ENCODE data around the gene MAPK11.

Gene MAPK11

DNA sequence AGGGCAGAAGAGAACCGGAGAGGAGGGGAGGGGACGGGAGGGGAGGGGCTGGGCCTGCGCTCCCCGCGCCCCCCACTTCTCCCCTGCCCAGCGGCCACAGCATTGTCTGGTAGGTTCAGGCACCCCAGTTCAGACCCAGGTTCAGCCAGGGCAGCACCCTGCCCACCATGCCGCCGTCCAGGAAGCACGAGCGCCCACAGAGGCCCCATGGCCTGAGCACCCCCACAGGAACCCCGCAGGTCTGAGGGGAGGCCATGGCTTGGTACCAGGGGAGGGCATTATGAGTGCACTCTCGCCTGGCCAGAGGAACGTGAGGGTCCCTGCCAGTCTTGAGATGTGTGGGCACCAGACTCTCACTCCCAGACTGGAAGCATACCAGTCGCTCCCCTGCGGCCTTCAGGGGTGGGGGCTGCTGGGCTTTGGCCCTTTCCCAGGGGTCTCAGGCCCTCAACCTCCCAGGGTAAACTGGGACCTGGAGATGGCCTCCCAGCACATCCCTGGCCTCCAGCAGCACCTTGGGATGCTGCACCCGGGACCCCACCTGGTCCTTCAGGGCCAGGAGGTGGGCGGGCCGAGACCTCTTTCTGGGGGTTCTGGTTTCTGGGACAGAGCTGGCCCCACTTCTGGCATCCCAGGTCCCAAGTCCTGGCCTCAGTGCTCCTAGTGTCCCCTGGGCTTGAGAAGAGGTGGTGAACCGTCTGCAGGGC lies 37.9 kb upstream of the MAPK11 start:
- DNase-seq: no peak

DNA sequence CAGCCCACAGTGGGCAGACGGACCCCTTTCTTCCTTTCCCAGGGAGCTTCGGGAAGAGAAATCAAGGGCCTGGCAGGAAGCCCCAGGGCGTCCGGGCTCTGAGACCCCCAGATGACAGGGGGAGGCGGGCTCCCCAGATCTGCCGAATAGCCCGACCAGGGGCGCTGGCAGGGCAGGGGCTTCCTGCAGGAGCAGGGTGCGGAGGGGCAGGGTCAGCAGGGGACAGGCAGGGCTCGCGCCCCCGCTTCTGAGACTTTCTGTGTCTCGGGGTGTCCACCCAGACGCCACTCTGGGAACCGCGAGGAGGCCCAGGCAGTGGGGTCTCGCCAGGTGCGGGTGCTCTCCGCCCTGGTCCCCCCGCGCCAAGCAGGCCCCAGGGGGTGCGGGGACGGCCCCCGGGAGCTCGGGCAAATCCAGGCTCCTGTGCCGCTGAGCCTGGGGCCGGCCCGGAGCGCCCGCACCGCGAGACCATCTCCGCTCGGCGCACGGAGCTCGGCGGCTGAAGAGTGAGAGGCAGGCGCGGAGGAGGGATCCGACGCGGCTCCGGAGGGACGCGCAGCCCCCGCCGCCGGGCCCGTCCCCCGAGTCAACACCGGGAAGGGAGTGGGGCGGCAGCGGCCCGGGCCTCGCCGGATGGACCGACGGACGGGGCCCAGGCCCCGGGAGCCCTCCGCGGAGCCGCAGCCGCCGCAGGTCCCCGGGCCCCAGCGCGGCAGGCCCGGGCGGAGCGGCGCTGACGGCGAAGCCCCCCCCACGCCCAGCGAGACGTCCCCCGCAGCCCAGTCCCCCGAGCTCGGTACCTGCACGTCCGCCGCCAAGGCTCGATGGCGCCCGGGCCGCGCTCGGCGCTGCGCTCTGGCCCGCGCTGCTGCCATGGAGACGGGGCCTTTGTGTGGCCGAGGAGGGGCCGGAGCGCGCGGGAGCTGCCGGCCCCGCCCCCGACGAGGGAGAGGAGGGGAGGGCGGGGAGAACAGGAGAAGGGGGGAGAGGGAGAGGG lies 36.9 kb upstream of the MAPK11 start, which contains the start of gene PLXNB2:
Gene PLXNB2, minus strand, starts transcription at position 894 of the 997 bp plus-strand sequence. CDS start 17,062 bp downstream, outside the sequence.
- no peak for DNase-seq

DNA sequence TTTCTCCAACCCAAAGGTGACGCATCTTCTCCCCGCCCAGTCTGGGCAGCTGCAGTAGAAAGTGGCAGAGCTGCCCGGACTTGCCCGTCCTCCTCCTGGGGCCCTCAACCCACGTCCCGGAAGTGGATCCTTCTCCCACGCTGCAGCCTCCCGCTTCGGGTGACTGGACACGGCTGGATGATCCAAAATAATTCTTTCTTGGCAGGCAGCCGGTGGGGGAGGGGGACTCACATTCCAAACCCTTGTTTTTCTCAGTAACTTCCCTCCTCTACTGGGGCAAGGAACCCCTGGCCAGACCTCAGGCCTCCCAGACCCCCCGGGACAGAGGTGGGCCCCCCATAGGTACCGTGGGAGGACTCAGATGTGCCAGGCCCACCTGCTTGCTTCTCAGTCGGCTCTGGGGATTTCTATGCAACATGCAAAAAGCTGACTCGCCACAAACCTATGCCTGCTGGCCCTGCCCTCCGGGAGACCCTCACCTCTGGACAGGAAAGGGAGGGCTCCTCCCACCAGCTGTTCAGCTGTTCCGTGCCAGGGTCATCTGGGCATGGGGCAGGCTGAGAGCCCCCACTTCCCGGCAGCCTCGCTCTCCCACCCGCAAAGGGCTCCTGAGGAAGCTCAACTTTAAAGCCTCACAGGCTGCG lies 35.9 kb upstream of the MAPK11 start:
- no peak for DNase-seq

DNA sequence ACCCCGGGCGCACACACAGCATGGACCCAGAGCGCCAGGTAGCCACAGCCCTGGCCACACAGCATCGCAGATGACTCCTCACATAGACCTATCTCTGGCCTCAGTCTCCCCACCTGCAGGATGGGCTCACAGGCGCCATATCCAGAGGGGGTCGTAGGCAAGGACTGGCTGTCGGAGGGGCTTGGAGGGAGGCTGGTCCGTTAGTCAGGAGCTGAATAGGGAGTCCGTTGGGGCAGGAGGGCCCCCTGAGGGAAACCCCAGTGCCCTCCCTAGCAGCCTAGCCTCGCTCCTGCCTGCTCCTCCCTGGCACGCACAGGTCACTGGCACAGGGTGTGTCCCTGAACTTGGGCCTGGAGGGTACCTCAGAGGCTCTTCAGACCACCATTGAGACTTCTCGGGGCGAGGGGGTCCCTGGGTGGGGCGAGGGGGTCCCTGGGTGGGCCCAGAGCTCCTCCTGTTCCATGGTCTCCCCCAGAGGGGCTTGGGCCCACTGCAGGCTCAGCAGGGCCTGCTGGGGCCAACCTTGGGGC lies 35.3 kb upstream of the MAPK11 start:
- DNase-seq: no peak

DNA sequence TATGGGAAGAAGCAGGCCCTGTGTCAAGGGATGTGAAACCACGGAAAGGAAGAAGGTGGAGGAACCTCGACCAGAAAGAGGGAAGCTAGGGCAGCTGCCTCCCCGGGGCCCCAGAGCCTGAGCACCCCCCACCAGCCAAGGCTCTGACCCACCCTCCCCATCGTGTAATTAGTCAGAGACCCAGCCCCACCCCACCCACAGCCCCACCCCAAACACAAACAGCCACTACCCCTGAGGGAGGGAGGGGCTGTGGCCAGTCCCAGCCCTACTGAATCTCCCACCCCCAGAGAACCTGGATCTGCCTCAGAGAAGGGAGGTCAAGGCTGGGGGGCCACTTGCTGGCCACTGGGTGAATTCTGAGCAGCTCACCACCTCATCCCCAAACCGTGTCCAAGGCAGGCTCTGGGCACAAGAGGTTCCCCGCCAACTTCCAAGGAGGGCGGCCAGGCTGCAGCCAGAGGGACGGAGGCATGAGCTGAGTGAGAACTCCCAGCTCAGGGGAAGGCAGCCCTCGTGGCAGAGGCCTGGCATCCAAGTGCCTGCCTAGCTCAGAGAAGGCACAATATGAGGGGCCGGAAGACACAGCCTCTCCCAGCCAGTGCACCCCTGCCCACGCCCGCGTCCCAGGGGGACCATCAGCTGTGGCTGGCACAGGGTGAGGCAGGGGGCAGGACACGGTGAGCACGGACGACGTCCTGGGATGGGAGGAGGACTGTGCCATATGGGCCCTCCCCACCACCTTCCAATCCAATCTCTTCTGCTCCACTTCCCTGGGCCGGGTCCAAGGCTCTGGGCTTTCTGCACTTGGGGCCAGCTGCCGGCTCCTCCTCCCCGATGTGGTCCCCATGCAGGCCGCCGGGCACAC lies 34.6 kb upstream of the MAPK11 start:
- no peak for DNase-seq

DNA sequence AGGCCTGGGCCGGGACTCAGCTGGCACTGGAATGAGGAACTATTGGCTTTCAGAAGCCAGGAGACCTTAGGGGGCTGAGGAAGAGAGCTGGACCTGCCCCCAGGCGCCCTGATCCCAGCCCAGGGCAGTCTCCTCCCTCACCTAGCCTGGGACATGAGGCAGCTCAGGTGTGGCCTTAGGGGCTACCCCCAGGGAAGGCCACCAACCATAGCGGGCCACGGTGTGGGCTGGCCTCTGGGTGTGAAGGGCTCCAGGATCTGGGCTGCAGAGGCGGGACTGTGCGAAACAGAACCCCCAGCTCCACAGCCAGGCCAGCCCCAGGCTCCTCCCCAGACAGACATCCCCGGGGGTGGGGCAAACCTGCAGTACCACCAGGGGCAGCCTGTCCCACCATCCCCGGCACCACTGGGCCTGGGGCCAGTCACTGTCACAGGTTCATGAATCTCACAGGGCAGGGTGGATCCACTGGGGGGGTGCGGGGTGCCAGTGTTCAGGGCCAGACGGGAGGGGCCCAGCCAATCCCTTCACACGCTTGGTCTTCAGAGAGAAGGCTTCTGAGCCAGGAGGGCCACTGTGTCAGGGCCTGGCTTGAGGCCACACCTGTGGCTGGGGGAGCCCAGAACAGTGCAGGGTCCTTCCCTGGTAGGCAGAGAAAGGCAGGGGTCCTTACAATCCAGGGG lies 33.8 kb upstream of the MAPK11 start:
- DNase-seq: no peak

DNA sequence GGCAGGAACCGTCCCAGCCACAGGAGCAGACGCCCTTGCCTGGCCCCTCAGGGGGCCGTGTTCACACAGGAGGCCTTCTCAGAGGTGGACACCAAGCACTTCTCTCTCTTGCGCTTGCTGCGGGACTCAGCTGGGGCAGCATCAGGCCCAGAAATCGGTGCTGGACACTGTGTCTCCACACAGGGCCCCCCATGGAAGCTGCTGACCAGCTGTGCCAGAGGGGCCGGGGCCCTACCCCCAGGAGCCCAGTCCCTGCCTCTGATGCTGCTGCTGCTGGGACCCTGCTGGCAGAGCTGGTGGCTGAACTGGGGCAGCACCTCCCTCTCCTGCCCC lies 33.3 kb upstream of the MAPK11 start:
- no peak for DNase-seq

DNA sequence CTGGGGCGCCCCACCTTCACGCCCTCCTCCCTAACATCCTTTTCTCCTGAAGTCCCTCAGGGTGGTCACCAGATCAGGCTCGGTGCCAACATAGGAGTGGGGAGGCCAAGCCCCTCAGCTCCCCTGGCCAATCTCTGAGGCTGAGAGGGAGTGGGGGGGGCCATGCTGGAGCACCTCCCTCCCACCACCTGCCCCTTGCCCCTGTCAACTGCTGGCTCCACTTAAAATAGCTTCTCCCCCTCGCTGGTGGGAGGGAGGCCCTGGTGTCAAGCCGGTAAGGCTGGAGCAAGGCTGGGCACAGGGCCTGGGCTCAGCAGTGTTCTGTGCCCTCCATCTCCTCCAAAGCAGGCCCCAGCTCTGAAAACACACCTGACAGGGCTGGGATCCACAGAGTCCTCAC lies 32.4 kb upstream of the MAPK11 start:
- no peak for DNase-seq

DNA sequence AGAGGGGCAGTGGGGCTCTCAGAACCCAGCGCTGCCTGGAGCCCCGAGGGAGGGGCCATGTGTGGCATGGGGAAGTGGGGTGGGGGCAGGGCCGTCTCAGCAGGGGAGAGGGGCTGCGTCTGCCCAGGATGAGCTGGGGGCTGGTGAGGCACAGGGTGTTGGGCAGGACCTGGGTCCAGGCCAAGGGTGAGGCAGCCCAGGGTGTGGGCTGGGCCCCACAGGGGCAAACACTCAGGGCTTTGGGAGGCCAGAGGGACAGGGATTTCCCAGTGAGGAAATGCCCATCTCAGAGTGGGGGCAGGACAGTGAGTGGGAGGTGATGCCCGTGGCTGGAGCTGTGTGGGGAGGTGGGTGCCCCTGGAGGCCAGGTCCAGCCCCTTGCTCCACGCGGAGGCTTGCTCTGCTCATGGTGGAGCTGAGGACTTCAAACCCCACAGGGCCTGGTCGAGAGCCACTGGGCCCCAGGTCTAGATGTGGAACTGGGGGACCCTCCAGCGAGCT lies 31.9 kb upstream of the MAPK11 start:
- DNase-seq: no peak

DNA sequence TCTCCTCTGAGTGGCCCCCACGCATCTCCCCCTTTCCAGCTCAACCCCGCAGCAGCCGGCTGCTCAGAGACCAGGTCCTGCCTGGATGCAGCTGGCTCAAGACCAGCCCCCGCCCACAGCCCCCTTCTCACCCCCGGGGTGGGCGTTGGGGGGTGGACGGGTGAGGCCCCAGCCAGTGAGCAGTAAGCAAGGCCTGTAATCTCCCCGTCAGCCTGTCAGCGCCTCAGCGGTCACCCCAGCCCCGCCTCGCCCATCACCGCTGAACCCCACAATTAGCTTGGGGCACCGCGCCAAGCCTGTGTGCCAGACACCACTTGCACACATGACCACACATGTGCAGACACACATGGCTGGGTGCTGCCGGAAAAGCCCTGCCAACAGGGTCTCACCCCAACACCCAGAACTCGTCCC lies 31.4 kb upstream of the MAPK11 start:
- no peak for DNase-seq

DNA sequence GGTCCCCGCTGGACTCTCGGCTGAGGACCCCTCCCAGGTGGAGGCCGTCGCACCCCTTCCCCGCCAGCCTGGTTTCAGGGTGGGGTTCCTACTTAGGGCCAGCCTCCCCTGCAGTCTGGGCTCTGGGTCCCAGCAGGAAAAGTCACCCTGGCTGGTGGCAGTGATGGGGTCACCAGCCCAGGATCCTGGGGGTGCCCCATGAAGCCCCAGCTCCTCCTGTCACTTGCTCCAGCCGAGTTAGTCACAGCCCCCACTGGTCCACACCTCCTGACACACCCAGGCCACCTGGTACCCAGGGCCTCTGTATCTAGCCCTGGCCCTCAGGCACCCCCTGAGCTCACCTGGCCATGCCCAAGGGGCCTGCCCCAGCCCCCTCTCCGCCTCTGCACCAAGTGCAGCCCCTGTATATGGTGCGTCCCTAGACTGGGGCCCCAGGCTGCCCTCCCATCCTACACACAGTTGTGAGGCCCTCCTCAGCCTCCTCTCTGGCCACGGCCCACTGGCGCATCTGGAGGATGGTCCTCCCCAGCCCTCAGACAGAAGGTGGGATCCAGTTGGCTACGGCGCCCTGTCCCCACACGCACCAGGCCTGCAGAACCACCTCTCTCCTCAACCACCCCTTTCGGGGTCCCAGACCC lies 30.6 kb upstream of the MAPK11 start:
- DNase-seq: no peak

DNA sequence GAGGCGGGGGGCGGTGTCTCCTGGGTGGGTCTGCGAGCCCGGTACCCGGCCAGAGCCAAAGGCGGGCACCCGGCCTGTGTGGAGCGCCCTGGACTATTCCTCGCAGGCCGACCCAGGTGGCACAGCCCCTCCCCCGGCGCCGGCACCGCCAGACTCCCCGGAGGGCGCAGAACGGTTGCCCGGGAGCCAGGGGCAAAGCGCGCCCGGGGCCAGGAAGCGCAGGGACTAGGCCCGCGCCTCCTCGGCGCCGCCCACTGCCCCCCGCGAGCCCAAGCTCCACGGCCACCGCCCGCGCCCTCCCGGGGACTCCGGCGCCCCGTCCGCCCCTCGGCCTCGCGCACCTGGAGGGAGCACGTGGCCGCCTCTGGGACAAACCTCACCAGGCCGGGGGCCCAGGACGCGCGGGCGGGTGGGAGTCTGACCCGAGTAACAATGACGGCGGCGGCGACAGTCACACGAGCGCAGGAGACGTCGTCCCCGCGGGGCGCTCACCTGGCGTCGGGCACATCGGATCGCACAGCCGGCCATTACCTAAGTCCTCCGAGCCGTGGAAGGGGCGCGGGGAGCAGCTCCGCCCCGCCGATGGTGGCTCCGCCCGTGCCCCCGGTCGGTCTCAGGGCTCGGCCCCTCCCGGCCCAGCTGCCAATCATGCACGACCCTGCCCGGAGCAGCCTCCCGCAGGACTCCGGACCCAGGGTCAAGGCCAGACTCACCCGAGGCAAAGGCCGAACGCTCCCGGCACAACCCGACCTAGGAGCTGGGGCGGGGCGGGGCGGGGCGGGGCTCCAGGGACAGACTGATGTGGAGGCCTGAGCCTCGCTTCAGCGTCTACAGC lies 29.8 kb upstream of the MAPK11 start:
- DNase-seq: no peak

DNA sequence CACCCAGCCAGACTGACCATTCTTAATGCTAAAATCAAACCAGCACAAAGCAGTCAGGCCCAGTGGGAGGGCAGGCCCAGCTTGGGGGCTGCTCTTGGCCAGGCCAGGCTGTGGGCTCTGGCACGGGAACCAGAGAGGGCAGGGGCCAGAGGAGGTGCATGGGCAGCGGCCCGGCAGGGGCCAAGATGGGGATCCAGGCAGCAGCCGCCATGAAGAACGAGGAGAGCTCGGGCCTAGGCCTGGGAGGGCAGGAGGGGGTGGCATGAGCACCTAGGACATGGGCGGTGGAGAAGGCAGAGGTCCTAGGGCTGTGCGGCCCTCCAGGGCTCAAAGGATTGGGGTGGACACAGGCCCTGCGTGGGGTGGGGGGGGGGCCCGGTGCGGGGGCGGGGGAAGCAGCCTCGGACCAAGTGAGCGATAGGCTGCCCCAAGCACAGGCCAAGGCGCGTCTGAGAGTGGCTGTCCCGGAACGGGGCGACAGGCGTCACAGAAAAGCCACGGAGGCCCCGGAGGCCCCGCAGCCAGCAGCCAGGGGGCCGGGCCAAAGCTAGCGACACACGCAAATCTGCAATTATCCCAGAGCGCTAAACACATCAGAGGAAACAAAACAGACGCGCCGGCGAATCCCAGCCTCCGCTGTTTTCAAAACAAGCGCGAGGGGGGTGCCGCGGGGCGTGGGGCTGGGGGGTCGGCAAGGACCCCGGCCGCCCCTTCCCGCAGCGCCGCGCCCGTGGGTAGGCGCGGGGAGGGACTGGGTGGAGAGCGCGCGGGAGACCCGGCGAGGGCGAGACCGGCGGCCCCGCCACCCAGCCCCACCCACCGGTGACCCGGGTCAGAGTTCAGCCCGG lies 29.0 kb upstream of the MAPK11 start:
- DNase-seq: no peak

DNA sequence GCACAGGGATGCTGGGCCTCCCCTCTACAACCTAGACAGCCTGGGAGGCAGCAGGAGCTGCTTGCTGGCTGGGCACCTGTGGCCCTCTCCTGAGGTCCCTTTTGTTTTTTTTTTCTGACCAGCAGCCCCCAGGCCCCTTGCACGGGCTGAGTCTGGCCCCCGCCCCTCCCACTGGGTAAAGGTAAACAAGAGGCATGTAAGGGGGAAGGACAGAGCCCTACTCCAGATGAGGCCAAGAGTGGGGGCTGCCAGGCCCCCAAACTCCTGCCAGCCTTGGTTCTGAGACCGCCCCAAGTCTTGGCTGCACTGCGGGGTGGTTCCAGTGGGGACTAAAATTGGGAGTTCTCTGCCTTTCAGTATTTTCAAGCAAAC lies 28.1 kb upstream of the MAPK11 start:
- no peak for DNase-seq

DNA sequence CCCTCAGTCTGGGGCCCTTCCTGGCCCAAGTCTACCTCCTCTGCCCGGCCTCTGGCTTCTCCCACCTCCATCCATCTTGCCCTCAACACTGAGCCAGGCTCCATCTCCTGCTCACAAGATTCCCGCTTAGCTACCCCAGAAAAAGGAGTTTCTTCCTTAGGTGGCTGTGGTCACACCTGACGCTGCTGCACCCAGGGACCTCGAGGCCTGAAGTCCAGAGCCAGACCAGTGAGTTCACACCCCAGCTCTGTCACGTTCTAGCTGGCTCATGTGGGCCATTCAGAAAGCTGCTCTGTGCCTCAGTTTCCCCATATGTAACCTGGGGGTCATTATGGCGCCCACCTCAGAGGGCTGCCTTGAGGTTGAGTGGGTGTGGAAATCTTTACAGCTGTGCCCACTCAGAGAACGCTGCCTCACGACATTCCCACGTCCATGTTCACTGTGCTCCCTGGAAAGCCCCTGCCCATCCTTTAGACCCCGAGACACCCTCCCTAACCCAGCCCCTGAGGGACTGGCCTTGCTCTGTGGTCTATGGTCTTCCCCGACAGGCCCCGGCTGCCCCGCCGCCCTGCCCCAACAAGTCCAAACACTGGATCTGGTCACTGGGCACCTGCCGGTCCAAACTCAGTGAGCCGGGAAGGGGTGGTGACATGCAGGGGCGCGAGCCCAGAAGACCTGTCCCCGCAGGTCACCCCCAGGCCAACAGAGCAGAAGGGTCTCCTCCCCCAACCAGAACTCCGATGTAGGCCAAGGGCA lies 27.5 kb upstream of the MAPK11 start:
- no peak for DNase-seq

DNA sequence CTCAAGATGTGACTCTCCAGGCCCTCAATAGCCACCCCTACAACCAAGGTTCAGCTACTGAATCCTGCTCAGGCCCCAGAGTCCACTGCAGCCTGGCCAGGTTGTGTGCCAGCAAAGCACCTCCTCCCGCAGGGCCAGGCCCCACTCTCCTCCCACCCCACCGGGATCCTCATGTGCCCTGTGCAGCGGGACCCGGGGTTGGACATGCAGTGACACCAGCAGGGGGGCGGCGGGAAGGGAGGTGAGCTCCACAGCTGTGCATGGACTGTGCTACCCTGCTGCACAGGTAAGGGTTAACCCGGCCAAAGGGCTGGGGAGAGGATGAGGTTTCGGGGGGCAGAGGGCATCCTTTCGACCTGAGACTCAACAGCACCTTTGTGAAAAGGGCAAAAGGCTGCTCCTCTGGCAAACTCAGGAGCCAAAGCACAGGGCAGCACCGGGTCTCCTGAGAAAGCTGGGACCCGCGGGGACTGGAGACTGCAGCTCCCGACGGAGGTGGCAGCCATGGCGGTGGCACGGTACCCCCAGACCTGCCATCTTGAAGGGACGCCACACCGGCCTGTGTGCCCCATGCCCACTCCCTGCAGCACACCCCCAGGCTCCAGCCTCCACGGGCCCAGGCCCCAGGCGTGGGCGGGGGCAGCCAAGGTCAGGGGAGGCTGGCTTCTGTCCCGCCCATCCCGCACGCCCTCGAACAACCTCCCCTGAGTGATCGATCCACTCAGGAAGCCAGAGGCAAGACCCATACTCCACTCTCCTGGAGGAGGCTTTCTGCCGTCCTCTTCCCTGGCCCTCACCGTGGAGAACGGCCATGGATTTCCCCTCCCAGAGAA lies 26.7 kb upstream of the MAPK11 start:
- no peak for DNase-seq

DNA sequence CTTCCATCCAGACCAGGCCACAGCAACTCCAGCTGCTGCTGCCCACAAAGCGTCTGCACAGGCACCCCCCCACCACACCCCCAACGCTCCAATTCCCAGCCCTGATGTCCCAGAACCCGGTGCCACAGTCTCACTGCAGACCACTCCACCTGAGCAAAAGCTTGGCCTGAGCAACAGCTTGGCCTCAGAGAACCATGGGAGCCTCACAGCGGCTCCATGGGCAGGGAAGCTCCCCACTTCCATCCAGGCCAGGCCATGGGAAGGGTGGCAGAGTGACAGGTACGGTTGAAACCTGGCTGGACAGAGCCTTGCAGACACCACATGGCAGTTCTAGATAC lies 24.1 kb upstream of the MAPK11 start:
- DNase-seq: no peak

Data from stimulated activated CD4-positive, alpha-beta T cell treated with anti-CD3 and anti-CD28 coated beads, Interleukin-2, amount 100 ng/mL, for 48 hours (primary cell).